ENCODE data around the gene OR5AU1.
"Not testable (repeated sequence)": the region's sequence is repeated elsewhere in the genome, so short reads cannot be mapped to it uniquely, and the experiment has no call there.

The OR5AU1 gene

DNA sequence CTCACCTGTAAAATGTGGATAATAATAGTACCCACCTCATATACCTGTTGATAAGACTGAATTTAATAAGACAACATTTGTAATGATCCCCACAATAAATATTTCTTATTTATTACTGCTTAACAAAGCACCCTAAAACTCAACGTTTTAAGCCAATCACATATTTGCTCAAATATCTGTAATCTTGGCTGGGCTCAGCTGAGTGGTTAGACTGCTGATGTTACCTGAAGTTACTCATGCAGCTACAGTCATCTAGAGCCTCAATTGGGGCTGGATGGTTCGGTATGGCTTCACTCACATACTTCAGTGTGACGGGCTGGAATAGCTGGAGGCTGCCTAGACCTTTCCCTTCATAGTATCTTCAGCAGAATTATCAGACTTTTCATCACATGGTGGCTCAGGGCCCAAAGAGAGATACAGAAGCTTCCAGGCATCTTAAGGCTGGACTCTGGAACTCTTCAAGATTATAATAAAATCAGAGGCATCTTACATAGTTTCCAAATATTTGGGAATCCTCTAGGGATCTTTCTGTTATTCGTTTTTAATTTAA is 4.3 kb upstream of the OR5AU1 start:
- no peak overlapping the region for H3K4me3 ChIP-seq (ENCODE audit: low read length)
- TF ChIP-seq, protein P1, sequence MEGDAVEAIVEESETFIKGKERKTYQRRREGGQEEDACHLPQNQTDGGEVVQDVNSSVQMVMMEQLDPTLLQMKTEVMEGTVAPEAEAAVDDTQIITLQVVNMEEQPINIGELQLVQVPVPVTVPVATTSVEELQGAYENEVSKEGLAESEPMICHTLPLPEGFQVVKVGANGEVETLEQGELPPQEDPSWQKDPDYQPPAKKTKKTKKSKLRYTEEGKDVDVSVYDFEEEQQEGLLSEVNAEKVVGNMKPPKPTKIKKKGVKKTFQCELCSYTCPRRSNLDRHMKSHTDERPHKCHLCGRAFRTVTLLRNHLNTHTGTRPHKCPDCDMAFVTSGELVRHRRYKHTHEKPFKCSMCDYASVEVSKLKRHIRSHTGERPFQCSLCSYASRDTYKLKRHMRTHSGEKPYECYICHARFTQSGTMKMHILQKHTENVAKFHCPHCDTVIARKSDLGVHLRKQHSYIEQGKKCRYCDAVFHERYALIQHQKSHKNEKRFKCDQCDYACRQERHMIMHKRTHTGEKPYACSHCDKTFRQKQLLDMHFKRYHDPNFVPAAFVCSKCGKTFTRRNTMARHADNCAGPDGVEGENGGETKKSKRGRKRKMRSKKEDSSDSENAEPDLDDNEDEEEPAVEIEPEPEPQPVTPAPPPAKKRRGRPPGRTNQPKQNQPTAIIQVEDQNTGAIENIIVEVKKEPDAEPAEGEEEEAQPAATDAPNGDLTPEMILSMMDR (IDR thresholded peaks at IDR 0.05; ENCODE audit: insufficient read depth, low read depth, low read length, missing control alignments), result no peak
- no peak for DNase-seq (ENCODE audit: low read depth)

DNA sequence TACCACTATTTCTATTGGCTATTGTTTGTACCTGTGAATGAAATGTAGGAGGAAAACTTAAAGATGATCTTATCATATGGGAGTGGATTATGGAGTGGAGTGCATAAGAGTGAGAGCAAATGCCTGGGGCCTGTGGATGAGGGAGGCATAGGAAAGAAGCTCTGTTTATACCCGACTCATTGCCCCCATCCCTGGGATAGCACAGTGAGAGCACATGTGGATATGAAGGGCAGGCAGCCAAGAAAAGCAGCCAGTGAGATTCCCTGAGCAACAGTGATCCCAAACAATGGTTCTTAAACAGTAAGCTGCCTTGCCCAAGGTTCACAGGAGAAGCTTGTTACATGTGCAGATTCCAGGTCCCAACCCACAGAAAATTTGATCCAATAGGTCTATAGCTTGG is 2.3 kb upstream of the OR5AU1 start:
- DNase-seq (ENCODE audit: low read depth), result peak; percentile 19
- not testable (repeated sequence) for H3K4me3 ChIP-seq (ENCODE audit: low read length)

DNA sequence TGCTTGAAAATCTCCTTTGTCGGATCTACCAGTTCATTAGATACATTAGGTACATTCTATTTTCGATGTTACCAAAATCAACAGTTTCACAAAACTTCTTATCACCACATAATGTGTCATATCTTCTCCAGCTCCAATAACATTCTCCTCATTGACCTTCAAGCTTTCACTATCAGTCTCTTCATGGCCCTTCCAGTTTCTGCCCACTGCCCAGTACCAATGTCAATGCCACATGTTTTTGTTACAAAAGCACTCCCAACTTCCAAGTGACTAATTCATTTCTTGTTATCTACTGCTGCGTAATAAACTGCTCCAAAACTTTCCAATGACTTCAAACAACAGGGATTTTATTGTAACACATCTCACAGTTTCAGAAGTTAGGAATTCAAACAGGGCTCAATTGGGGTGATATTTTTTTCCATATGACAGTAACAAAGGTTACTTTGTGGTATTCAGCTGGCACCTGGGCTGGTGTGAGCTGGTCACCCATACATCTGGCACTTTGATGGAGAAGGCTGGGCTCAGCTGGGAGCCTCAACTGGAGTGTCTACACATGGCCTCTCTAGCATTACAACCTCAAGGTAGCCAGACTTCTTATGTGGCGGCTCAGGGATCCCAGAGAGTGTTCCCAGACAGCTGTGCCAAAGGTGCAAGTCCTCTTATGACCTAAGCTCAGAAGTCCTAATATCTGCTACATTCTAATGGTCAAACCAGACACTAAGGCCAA is 6.1 kb downstream of the OR5AU1 start:
- H3K4me3 ChIP-seq (ENCODE audit: low read length), result no peak overlapping the region
- no peak for DNase-seq (ENCODE audit: low read depth)
- TF ChIP-seq, protein P1 (IDR thresholded peaks at IDR 0.05; ENCODE audit: insufficient read depth, low read depth, low read length, missing control alignments), result no peak

DNA sequence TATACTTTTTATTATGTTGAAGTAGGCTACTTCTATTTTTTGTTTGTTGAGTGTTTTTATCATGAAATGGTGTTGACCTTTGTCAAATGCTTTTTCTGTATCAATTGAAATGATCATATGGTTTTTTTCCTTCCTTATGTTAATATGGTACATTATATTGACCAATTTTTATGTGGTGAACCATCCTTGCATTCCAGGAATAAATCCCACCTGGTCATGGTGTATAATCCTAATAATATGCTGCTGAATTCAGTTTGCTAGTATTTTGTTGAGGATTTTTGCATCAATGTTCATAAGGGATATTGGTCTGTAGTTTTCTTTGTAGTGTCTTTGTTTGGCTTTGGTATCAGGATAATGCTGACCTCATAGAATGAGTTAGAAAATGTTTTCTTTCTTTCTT is 10.4 kb downstream of the OR5AU1 start:
- TF ChIP-seq, protein P1 (IDR thresholded peaks at IDR 0.05; ENCODE audit: insufficient read depth, low read depth, low read length, missing control alignments), result no peak
- no peak overlapping the region for H3K4me3 ChIP-seq (ENCODE audit: low read length)
- no peak for DNase-seq (ENCODE audit: low read depth)

DNA sequence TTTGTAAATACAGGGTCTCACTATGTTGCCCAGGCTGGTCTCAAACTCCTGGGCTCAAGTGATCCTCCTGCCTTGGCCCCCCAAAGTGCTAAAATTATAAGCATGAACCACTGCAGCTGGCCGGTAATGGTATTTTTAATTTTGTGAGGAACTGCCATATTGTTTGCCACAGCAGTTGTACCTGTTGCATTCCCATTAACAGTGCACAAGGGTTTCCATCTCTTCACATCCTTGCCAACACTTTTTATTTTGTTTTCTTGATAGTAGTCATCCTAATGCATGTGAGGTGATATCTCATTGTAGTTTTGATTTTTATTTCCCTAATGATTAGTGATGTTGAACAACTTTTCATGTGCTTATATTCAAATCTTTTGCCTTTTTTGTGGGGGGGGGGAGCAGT is 13.5 kb downstream of the OR5AU1 start:
- TF ChIP-seq, protein P1 (IDR thresholded peaks at IDR 0.05; ENCODE audit: insufficient read depth, low read depth, low read length, missing control alignments), result no peak
- DNase-seq (ENCODE audit: low read depth), result no peak

DNA sequence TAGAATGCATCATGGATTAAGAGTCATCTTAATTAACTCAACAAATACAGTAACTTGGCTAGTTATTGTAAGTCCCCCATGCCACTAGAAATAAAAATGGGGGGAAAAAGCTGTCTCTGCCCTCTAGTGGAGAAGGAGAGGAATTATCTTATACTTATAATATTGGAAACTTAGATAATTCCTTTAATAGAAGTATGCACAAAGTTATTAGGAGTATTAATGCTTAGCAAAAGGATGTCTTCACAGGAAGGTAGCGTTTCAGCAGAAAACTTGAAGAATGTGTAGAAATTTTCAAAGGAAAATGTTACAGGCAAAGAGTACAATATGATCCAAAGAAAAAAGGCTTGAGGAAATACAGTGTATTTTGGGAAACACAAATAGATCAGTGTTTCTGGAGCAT is 19.8 kb downstream of the OR5AU1 start:
- DNase-seq (ENCODE audit: low read depth), result peak; percentile 9
- TF ChIP-seq, protein P1 (IDR thresholded peaks at IDR 0.05; ENCODE audit: insufficient read depth, low read depth, low read length, missing control alignments), result peak; percentile 62

More for the DNA sequence above, 13.5 kb downstream of the OR5AU1 start:
- no peak overlapping the region for H3K4me3 ChIP-seq (ENCODE audit: low read length)

DNA sequence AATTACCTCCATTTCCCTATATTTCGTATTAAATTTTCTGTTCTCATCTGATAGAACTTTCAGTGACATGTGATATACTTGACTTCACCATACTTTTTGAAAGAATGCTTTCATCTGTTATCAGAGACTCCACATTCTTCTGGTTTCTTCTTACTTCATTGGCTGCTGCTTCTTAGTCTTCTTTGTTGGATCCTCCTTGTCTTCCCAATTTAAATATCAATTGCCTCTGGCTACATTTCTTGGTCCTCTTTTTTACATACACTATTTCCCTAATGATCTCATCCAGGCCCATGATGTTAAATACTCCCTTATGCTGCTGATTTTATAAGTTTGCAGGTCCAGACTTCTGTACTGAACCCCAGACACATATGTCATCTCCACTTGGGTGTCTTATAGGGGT is 22.0 kb downstream of the OR5AU1 start:
- TF ChIP-seq, protein P1 (IDR thresholded peaks at IDR 0.05; ENCODE audit: insufficient read depth, low read depth, low read length, missing control alignments), result no peak
- H3K4me3 ChIP-seq (ENCODE audit: low read length), result no peak overlapping the region
- DNase-seq (ENCODE audit: low read depth), result no peak

More for the DNA sequence above, 19.8 kb downstream of the OR5AU1 start:
- H3K4me3 ChIP-seq (ENCODE audit: low read length), result no peak overlapping the region
